ENCODE results near the gene KDR.

The KDR gene

DNA sequence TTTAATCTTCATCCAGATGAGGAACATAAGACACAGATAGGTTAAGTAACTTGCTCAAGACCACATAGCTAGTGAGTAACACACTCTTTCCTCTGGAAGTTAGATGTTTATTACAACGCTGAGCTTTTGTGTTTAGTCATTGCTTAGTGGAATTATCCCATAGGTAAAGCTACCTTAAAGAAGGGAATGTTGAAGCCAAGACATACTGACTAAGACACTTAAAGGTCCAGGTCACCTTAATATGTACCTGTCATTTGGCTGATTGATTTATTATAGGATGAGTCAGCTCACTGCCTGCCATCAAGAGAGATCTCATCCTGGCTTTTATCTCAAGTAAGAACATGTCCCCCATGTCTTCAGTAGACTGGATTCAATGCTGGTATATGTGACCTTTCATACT, 53.4 kb downstream of the KDR start:
- no peaks in the 10 kb centered on the region for H3K9me2 ChIP-seq (replicated peaks; ENCODE audit: insufficient read depth, low read length)
- H3K4me2 ChIP-seq (ENCODE audit: low read depth, low read length) = no peak overlapping the region
- no peak overlapping the region for H3K27ac ChIP-seq (ENCODE audit: low read length)
- no peaks in the 10 kb centered on the region; the same call in 1 of the 2 replicates for H3F3A ChIP-seq (ENCODE audit: insufficient read depth, low read length)
- H3K79me2 ChIP-seq (ENCODE audit: low read length) = no peaks in the 10 kb centered on the region
- DNase-seq = no peak
- no peak overlapping the region for H3K9ac ChIP-seq (ENCODE audit: low read length)
- H3K9me3 ChIP-seq (replicated peaks; ENCODE audit: insufficient read depth, low read length) = no peaks in the 10 kb centered on the region
- H2AFZ ChIP-seq (ENCODE audit: low read length) = no peak overlapping the region
- H3K27me3 ChIP-seq (replicated peaks; ENCODE audit: insufficient read depth, low read length) = no peaks in the 10 kb centered on the region
- H3K36me3 ChIP-seq (replicated peaks; ENCODE audit: insufficient read depth, low read length) = no peaks in the 10 kb centered on the region
- no peaks in the 10 kb centered on the region for H4K20me1 ChIP-seq (ENCODE audit: insufficient read depth, low read length)
- H3K4me1 ChIP-seq (ENCODE audit: low read length) = peaks cover 11% of the 10 kb centered on the region
- TF ChIP-seq, protein P1, sequence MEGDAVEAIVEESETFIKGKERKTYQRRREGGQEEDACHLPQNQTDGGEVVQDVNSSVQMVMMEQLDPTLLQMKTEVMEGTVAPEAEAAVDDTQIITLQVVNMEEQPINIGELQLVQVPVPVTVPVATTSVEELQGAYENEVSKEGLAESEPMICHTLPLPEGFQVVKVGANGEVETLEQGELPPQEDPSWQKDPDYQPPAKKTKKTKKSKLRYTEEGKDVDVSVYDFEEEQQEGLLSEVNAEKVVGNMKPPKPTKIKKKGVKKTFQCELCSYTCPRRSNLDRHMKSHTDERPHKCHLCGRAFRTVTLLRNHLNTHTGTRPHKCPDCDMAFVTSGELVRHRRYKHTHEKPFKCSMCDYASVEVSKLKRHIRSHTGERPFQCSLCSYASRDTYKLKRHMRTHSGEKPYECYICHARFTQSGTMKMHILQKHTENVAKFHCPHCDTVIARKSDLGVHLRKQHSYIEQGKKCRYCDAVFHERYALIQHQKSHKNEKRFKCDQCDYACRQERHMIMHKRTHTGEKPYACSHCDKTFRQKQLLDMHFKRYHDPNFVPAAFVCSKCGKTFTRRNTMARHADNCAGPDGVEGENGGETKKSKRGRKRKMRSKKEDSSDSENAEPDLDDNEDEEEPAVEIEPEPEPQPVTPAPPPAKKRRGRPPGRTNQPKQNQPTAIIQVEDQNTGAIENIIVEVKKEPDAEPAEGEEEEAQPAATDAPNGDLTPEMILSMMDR (IDR thresholded peaks at IDR 0.05; ENCODE audit: low read length) = no peak
- no peak for TF ChIP-seq EZH2phosphoT487 (IDR thresholded peaks at IDR 0.05; ENCODE audit: low read length)
- no peak for TF ChIP-seq EZH2 (optimal IDR thresholded peaks at IDR 0.05; ENCODE audit: low read depth, low read length)
- no peak overlapping the region for H3K4me3 ChIP-seq (ENCODE audit: low read length)

DNA sequence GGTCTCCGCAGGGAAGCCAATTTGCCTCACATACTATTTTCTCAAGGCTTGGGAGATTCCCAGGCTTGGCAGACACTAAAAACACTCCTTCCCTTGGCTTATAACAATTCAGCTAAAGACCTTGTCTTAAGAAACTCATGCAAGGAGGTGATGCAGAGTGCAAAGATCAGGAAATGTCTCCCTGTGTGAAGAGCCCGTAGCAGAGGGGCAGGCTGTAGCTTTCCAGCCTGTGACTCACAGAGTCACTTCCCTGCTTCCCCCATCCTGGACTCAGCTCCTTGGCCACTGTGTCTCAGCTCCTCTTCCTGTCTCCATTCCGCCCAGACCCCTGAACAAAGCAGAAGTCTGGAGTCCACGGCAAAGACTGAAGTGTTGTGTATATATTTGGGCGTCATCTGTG, 56.1 kb downstream of the KDR start:
- TF ChIP-seq, protein P1 (IDR thresholded peaks at IDR 0.05; ENCODE audit: low read length) = no peak
- TF ChIP-seq EZH2phosphoT487 (IDR thresholded peaks at IDR 0.05; ENCODE audit: low read length) (no peak), EZH2 (optimal IDR thresholded peaks at IDR 0.05; ENCODE audit: low read depth, low read length) (no peak)
- DNase-seq = no peak
- no peaks in the 10 kb centered on the region for H3K4me1 ChIP-seq (ENCODE audit: low read length)

DNA sequence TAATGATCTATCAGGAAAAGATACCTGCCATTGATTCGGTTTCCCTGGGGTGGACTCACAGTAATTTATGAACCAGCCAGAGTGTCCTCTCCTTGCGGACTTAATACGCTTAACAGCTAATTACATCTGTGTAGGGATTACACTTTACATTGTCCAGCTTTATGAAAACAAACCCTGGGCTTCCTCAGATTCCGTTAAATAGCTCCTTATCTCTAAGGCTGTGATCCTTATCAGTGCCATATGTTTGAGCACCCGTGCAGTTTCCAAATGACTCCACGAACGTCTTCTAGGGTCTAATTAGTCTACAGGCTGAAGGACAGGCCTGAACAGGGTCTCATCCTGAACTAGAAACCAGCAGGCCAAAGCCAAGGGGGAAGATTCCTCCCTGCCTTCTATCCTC, 56.9 kb downstream of the KDR start:
- no peak overlapping the region for H2AFZ ChIP-seq (ENCODE audit: low read length)
- no peaks in the 10 kb centered on the region for H3F3A ChIP-seq (ENCODE audit: insufficient read depth, low read length)
- H3K4me1 ChIP-seq (ENCODE audit: low read length) = no peaks in the 10 kb centered on the region
- no peaks in the 10 kb centered on the region for H3K27me3 ChIP-seq (replicated peaks; ENCODE audit: insufficient read depth, low read length)
- no peak for DNase-seq
- H3K4me3 ChIP-seq (ENCODE audit: low read length) = no peak overlapping the region
- no peak overlapping the region for H3K9ac ChIP-seq (ENCODE audit: low read length)
- no peaks in the 10 kb centered on the region for H3K79me2 ChIP-seq (ENCODE audit: low read length)
- no peaks in the 10 kb centered on the region for H3K9me2 ChIP-seq (replicated peaks; ENCODE audit: insufficient read depth, low read length)
- H3K9me3 ChIP-seq (replicated peaks; ENCODE audit: insufficient read depth, low read length) = no peaks in the 10 kb centered on the region
- TF ChIP-seq EZH2phosphoT487 (IDR thresholded peaks at IDR 0.05; ENCODE audit: low read length) (no peak), EZH2 (optimal IDR thresholded peaks at IDR 0.05; ENCODE audit: low read depth, low read length) (no peak)
- TF ChIP-seq, protein P1 (IDR thresholded peaks at IDR 0.05; ENCODE audit: low read length) = no peak
- no peaks in the 10 kb centered on the region for H4K20me1 ChIP-seq (ENCODE audit: insufficient read depth, low read length)
- H3K4me2 ChIP-seq (ENCODE audit: low read depth, low read length) = no peak overlapping the region
- no peaks in the 10 kb centered on the region for H3K36me3 ChIP-seq (replicated peaks; ENCODE audit: insufficient read depth, low read length)
- H3K27ac ChIP-seq (ENCODE audit: low read length) = no peak overlapping the region

More for the DNA sequence above, 56.1 kb downstream of the KDR start:
- H3K4me2 ChIP-seq (ENCODE audit: low read depth, low read length) = no peak overlapping the region
- no peaks in the 10 kb centered on the region for H3K9me2 ChIP-seq (replicated peaks; ENCODE audit: insufficient read depth, low read length)
- no peaks in the 10 kb centered on the region for H3K9me3 ChIP-seq (replicated peaks; ENCODE audit: insufficient read depth, low read length)
- no peaks in the 10 kb centered on the region for H4K20me1 ChIP-seq (ENCODE audit: insufficient read depth, low read length)
- no peak overlapping the region for H3K27ac ChIP-seq (ENCODE audit: low read length)
- no peaks in the 10 kb centered on the region for H3F3A ChIP-seq (ENCODE audit: insufficient read depth, low read length)
- no peaks in the 10 kb centered on the region for H3K36me3 ChIP-seq (replicated peaks; ENCODE audit: insufficient read depth, low read length)
- H3K79me2 ChIP-seq (ENCODE audit: low read length) = no peaks in the 10 kb centered on the region
- H3K4me3 ChIP-seq (ENCODE audit: low read length) = no peak overlapping the region
- H3K27me3 ChIP-seq (replicated peaks; ENCODE audit: insufficient read depth, low read length) = no peaks in the 10 kb centered on the region
- no peak overlapping the region for H3K9ac ChIP-seq (ENCODE audit: low read length)
- H2AFZ ChIP-seq (ENCODE audit: low read length) = no peak overlapping the region

All from MM.1S (cell line).